ENCODE measurements around the gene SMAGP. TPM values are rescaled to one million over a fixed set of nuclear protein-coding genes. Genes with fewer than 3 reads are reported as not detected.

Gene SMAGP
- total RNA-seq, 1 experiment from 2014 or later = 11.6 TPM

GRCh38 chr12:51200156-51200555, 70.1 kb downstream of the SMAGP start (continued):
- no peak for TF ChIP-seq AFF4 (CRISPR knock-in tag; IDR thresholded peaks at IDR 0.05; ENCODE audit: borderline replicate concordance)
- no peak for TF ChIP-seq TEAD4 (CRISPR knock-in tag; IDR thresholded peaks at IDR 0.05)
- TF ChIP-seq TCF7 (CRISPR knock-in tag; IDR thresholded peaks at IDR 0.05; ENCODE audit: low read depth) = no peak
- TF ChIP-seq ATF6 (CRISPR knock-in tag; IDR thresholded peaks at IDR 0.05) = no peak
- no peak for TF ChIP-seq TP53 (CRISPR knock-in tag; IDR thresholded peaks at IDR 0.05)
- TF ChIP-seq FOXK1 (CRISPR knock-in tag; IDR thresholded peaks at IDR 0.05) = no peak
- TF ChIP-seq ZBTB43 (CRISPR knock-in tag; IDR thresholded peaks at IDR 0.05) = no peak

GRCh38 chr12:51199366-51199945, 70.8 kb downstream of the SMAGP start:
- DNase-seq (ENCODE audit: low spot score) (no peak), ATAC-seq (no peak)
- TF ChIP-seq KAT7 (CRISPR knock-in tag; IDR thresholded peaks at IDR 0.05; ENCODE audit: borderline replicate concordance) = no peak
- TF ChIP-seq SOX15 (CRISPR knock-in tag; IDR thresholded peaks at IDR 0.05) = no peak
- no peak for TF ChIP-seq ZNF232 (CRISPR knock-in tag; IDR thresholded peaks at IDR 0.05)
- no peak for TF ChIP-seq USF2 (CRISPR knock-in tag; IDR thresholded peaks at IDR 0.05)
- TF ChIP-seq FOXJ3 (CRISPR knock-in tag; IDR thresholded peaks at IDR 0.05; ENCODE audit: borderline replicate concordance) = no peak
- TF ChIP-seq AFF4 (CRISPR knock-in tag; IDR thresholded peaks at IDR 0.05; ENCODE audit: borderline replicate concordance) = no peak
- no peak for TF ChIP-seq ZNF138 (CRISPR knock-in tag; conservative IDR thresholded peaks at IDR 0.05)
- no peak for TF ChIP-seq CREM (CRISPR knock-in tag; IDR thresholded peaks at IDR 0.05)
- no peak for TF ChIP-seq E2F4 (CRISPR knock-in tag; IDR thresholded peaks at IDR 0.05; ENCODE audit: borderline replicate concordance, low read depth)
- no peak for TF ChIP-seq ERG (CRISPR knock-in tag; IDR thresholded peaks at IDR 0.05)
- H3K36me3 Mint-ChIP-seq = no peaks in the 10 kb centered on the region
- ChIA-PET POLR2A (no interaction called here), CTCF (interaction anchor here (1.1 kb wide), 1 partner anchor 63 kb away, joined by 3 read pairs; no protein-coding TSS in a partner anchor)
- no peak overlapping the region for H3K27ac Mint-ChIP-seq
- H3K9me3 Mint-ChIP-seq = no peaks in the 10 kb centered on the region
- H3K27me3 Mint-ChIP-seq (ENCODE audit: low read depth) = no peaks in the 10 kb centered on the region
- no peak overlapping the region for H3K4me3 Mint-ChIP-seq
- no peaks in the 10 kb centered on the region for H3K4me1 Mint-ChIP-seq
